Urinary bladder (tissue), 4 donors: ENCODE data around the gene ABHD3. TPM values are rescaled to one million over a fixed set of nuclear protein-coding genes. Genes with fewer than 3 reads are reported as not detected.
"Not testable (repeated sequence)": the region's sequence is repeated elsewhere in the genome, so short reads cannot be mapped to it uniquely, and the experiment has no call there.

Experiments
- DNase-seq: peaks from one replicate; pipeline ENCODE4 v3.0.0-alpha.2; 2015; ENCODE audit errors: extremely low spot score
- H3K27ac ChIP-seq: one replicate; pipeline ENCODE4 v1.5.1; 2013; ENCODE audit warnings: low read depth, mild to moderate bottlenecking, moderate library complexity
- H3K36me3 ChIP-seq: one replicate; pipeline ENCODE4 v1.6.1; 2013; ENCODE audit warnings: mild to moderate bottlenecking, moderate library complexity; ENCODE audit not compliant: insufficient read depth
- H3K4me1 ChIP-seq: one replicate; pipeline ENCODE4 v1.6.1; 2013; ENCODE audit warnings: mild to moderate bottlenecking, moderate library complexity; ENCODE audit not compliant: insufficient read depth
- H3K4me3 ChIP-seq: one replicate; pipeline ENCODE4 v1.5.1; 2013; ENCODE audit warnings: low read depth, low read length
- WGBS: extraction: QIAGEN DNeasy Blood & Tissue Kit; methylation state at CpG from one replicate; pipeline ENCODE4 v1.1.7; 2013; 5-methylcytosine and 5-hydroxymethylcytosine counted together
- polyA plus RNA-seq: library from polyadenylated mRNA; stranded (reverse); fragments of 200-250 nt; gene quantifications from one replicate; pipeline ENCODE4 v1.2.3, GENCODE V29; 2013
- total RNA-seq: library from RNA; depleted of rRNA; stranded (reverse); fragments of >200 nt; gene quantifications from one replicate; pipeline ENCODE4 v1.2.3, GENCODE V29; 2014
- donor health status: healthy with polysubstance abuse.
- donor health status: healthy.

The ABHD3 gene
- total and polyA plus RNA-seq, 2 donors, result 14.2 to 21.4 TPM

- Histone ChIP-seq H3K27ac (no peak overlapping the region), H3K36me3 (peaks cover 2% of the 10 kb centered on the region), H3K4me1 (no peaks in the 10 kb centered on the region), H3K4me3 (no peak overlapping the region)
- no peak for DNase-seq
Observed at GRCh38 chr18:21656402-21656801, 48.2 kb downstream of the ABHD3 start.

GRCh38 chr18:21653361-21653760 lies 51.2 kb downstream of the ABHD3 start:
- Histone ChIP-seq H3K36me3 (peaks cover 2% of the 10 kb centered on the region), H3K4me3 (no peak overlapping the region), H3K4me1 (no peaks in the 10 kb centered on the region), H3K27ac (no peak overlapping the region)
- DNase-seq, result no peak
- 91% methylated on average over 3 of the region's 3 CpGs for WGBS

GRCh38 chr18:21652073-21652472 lies 52.5 kb downstream of the ABHD3 start:
- WGBS, result 97% methylated on average over 4 of the region's 4 CpGs
- Histone ChIP-seq H3K27ac (no peak overlapping the region), H3K4me1 (no peaks in the 10 kb centered on the region), H3K4me3 (no peak overlapping the region), H3K36me3 (peaks cover 1% of the 10 kb centered on the region)
- DNase-seq, result no peak

GRCh38 chr18:21650311-21650710 lies 54.3 kb downstream of the ABHD3 start:
- Histone ChIP-seq H3K4me1 (no peaks in the 10 kb centered on the region), H3K36me3 (no peaks in the 10 kb centered on the region), H3K27ac (no peak overlapping the region), H3K4me3 (no peak overlapping the region)
- 53% methylated on average over 1 of the region's 1 CpG for WGBS
- no peak for DNase-seq

GRCh38 chr18:21640375-21640774 lies 64.2 kb downstream of the ABHD3 start:
- 99% methylated on average over 5 of the region's 5 CpGs for WGBS
- H3K4me1 ChIP-seq, H3K27ac ChIP-seq, H3K4me3 ChIP-seq, H3K36me3 ChIP-seq, DNase-seq: not testable (repeated sequence)

- no peak overlapping the region for H3K27ac ChIP-seq
- no peak for DNase-seq
- H3K4me1 ChIP-seq, result no peaks in the 10 kb centered on the region
- WGBS, result 89% methylated on average over 3 of the region's 3 CpGs
- no peak overlapping the region for H3K4me3 ChIP-seq
- no peaks in the 10 kb centered on the region for H3K36me3 ChIP-seq
Observed at GRCh38 chr18:21638822-21639221, 65.8 kb downstream of the ABHD3 start.

- DNase-seq, result no peak
- WGBS, result 87% methylated on average over 13 of the region's 13 CpGs
- Histone ChIP-seq H3K36me3 (no peaks in the 10 kb centered on the region), H3K27ac (no peak overlapping the region), H3K4me3 (no peak overlapping the region), H3K4me1 (no peaks in the 10 kb centered on the region)
Observed at GRCh38 chr18:21636769-21637168, 67.8 kb downstream of the ABHD3 start.

GRCh38 chr18:21634588-21635199 lies 69.9 kb downstream of the ABHD3 start:
- Histone ChIP-seq H3K27ac (no peak overlapping the region), H3K4me1 (no peaks in the 10 kb centered on the region), H3K36me3 (no peaks in the 10 kb centered on the region), H3K4me3 (no peak overlapping the region)
- WGBS, result 81% methylated on average over 4 of the region's 4 CpGs
- DNase-seq, result no peak

GRCh38 chr18:21632393-21632792 lies 72.2 kb downstream of the ABHD3 start:
- Histone ChIP-seq H3K4me3 (no peak overlapping the region), H3K4me1 (no peaks in the 10 kb centered on the region), H3K27ac (no peak overlapping the region), H3K36me3 (no peaks in the 10 kb centered on the region)
- no peak for DNase-seq
- 100% methylated on average over 1 of the region's 1 CpG for WGBS

- peaks cover 3% of the 10 kb centered on the region for H3K36me3 ChIP-seq
- no peak overlapping the region for H3K4me3 ChIP-seq
- no peak for DNase-seq
- 90% methylated on average over 9 of the region's 9 CpGs for WGBS
- no peak overlapping the region for H3K27ac ChIP-seq
- no peaks in the 10 kb centered on the region for H3K4me1 ChIP-seq
Observed at GRCh38 chr18:21629089-21629832, 75.3 kb downstream of the ABHD3 start.

- not testable (repeated sequence) for H3K36me3 ChIP-seq, DNase-seq, H3K27ac ChIP-seq, H3K4me3 ChIP-seq, H3K4me1 ChIP-seq
- 91% methylated on average over 9 of the region's 9 CpGs for WGBS
Observed at GRCh38 chr18:21621640-21622039, 82.9 kb downstream of the ABHD3 start.

- under 1% methylated on average over 59 of the region's 59 CpGs for WGBS
Observed at GRCh38 chr18:21612125-21613039, 92.2 kb downstream of the ABHD3 start, which contains the start of gene SNRPD1. Gene SNRPD1 (plus strand): TSS chr18:21612314. CDS start chr18:21612430, 116 bp downstream.

GRCh38 chr18:21611401-21612124 lies 93.0 kb downstream of the ABHD3 start:
- H3K4me3 ChIP-seq, result peak overlapping the region; percentile 92
- not testable (repeated sequence) for H3K36me3 ChIP-seq, H3K4me1 ChIP-seq, DNase-seq, H3K27ac ChIP-seq
- 56% methylated on average over 30 of the region's 30 CpGs for WGBS

More at GRCh38 chr18:21612125-21613039, 92.2 kb downstream of the ABHD3 start, which contains the start of gene SNRPD1:
- Histone ChIP-seq H3K27ac (peak within 1 kb of the TSS; percentile 84), H3K4me1 (no peaks in the 10 kb centered on the region), H3K4me3 (peak within 1 kb of the TSS; percentile 92), H3K36me3 (no peaks in the 10 kb centered on the region)
- DNase-seq, result peak; percentile 75
